ENCODE data around the gene TMIE. TPM values are rescaled to one million over a fixed set of nuclear protein-coding genes. Genes with fewer than 3 reads are reported as not detected.
"Not testable (repeated sequence)": the region's sequence is repeated elsewhere in the genome, so short reads cannot be mapped to it uniquely, and the experiment has no call there.

Gene TMIE
- total RNA-seq, 1 experiment from 2014 or later = 6.5 TPM

- Histone ChIP-seq H3K9me3 (ENCODE audit: insufficient read depth, low read depth) (no peaks in the 10 kb centered on the region), H3K4me2 (no peak overlapping the region), H3K27ac (no peak overlapping the region), H3K4me1 (replicated peaks; ENCODE audit: insufficient read depth) (no peaks in the 10 kb centered on the region), H3F3A (ENCODE audit: insufficient read depth, low read depth) (no peaks in the 10 kb centered on the region), H2AFZ (no peak overlapping the region), H3K27me3 (ENCODE audit: insufficient read depth, low read depth) (no peaks in the 10 kb centered on the region), H3K9me2 (ENCODE audit: insufficient read depth) (no peaks in the 10 kb centered on the region), H4K20me1 (ENCODE audit: insufficient read depth) (no peaks in the 10 kb centered on the region), H3K36me3 (ENCODE audit: low read depth) (no peaks in the 10 kb centered on the region), H3K4me3 (no peak overlapping the region), H3K79me2 (ENCODE audit: low read depth) (no peaks in the 10 kb centered on the region)
- no peak for DNase-seq
- BruUV-seq (replicated peaks) = no TSS peak
- intact Hi-C loops (cut with micrococcal nuclease; ENCODE audit: unreplicated experiment) = no loop called here
- ChIA-PET CTCF (no interaction called here), POLR2A (ENCODE audit: unreplicated experiment) (no interaction called here)
- no peak for TF ChIP-seq CTCF (conservative IDR thresholded peaks at IDR 0.05)
- no peak for TF ChIP-seq EZH2 (IDR thresholded peaks at IDR 0.05; ENCODE audit: low read depth)
Observed at GRCh38 chr3:46748170-46748569, 47.0 kb downstream of the TMIE start.

- no peak for DNase-seq
- no peaks in the 10 kb centered on the region for H3K36me3 ChIP-seq (ENCODE audit: low read depth)
- ChIA-PET CTCF (no interaction called here), POLR2A (ENCODE audit: unreplicated experiment) (no interaction called here)
- TF ChIP-seq EZH2 (IDR thresholded peaks at IDR 0.05; ENCODE audit: low read depth) (no peak), CTCF (conservative IDR thresholded peaks at IDR 0.05) (no peak)
- H3K79me2 ChIP-seq (ENCODE audit: low read depth) = no peaks in the 10 kb centered on the region
- BruUV-seq (replicated peaks) = no TSS peak
- H3F3A ChIP-seq (ENCODE audit: insufficient read depth, low read depth) = no peaks in the 10 kb centered on the region
- H2AFZ ChIP-seq = no peak overlapping the region
- no peak overlapping the region for H3K4me3 ChIP-seq
- H3K9me2 ChIP-seq (ENCODE audit: insufficient read depth) = no peaks in the 10 kb centered on the region
- intact Hi-C loops (cut with micrococcal nuclease; ENCODE audit: unreplicated experiment) = no loop called here
- no peaks in the 10 kb centered on the region for H3K4me1 ChIP-seq (replicated peaks; ENCODE audit: insufficient read depth)
- no peak overlapping the region for H3K27ac ChIP-seq
- no peaks in the 10 kb centered on the region for H3K27me3 ChIP-seq (ENCODE audit: insufficient read depth, low read depth)
- no peak overlapping the region for H3K4me2 ChIP-seq
- H4K20me1 ChIP-seq (ENCODE audit: insufficient read depth) = no peaks in the 10 kb centered on the region
- H3K9me3 ChIP-seq (ENCODE audit: insufficient read depth, low read depth) = no peaks in the 10 kb centered on the region
Observed at GRCh38 chr3:46749129-46749528, 47.9 kb downstream of the TMIE start.

- POLR2A ChIA-PET (ENCODE audit: unreplicated experiment) = no interaction called here
- Histone ChIP-seq H3K36me3 (ENCODE audit: low read depth) (no peaks in the 10 kb centered on the region), H3K27me3 (ENCODE audit: insufficient read depth, low read depth) (no peaks in the 10 kb centered on the region), H4K20me1 (ENCODE audit: insufficient read depth) (no peaks in the 10 kb centered on the region), H3K4me3 (no peak overlapping the region), H3F3A (ENCODE audit: insufficient read depth, low read depth) (no peaks in the 10 kb centered on the region), H3K79me2 (ENCODE audit: low read depth) (no peaks in the 10 kb centered on the region), H3K9me2 (ENCODE audit: insufficient read depth) (no peaks in the 10 kb centered on the region), H3K9me3 (ENCODE audit: insufficient read depth, low read depth) (no peaks in the 10 kb centered on the region), H2AFZ (no peak overlapping the region), H3K4me1 (replicated peaks; ENCODE audit: insufficient read depth) (no peaks in the 10 kb centered on the region), H3K27ac (no peak overlapping the region), H3K4me2 (no peak overlapping the region)
- DNase-seq = no peak
- intact Hi-C loops (cut with micrococcal nuclease; ENCODE audit: unreplicated experiment) = no loop called here
- BruUV-seq (replicated peaks) = no TSS peak
- CTCF ChIA-PET = no interaction called here
- TF ChIP-seq CTCF (conservative IDR thresholded peaks at IDR 0.05) = no peak
Observed at GRCh38 chr3:46750555-46751038, 49.4 kb downstream of the TMIE start.

GRCh38 chr3:46753127-46753526 lies 51.9 kb downstream of the TMIE start:
- H2AFZ ChIP-seq; BruUV-seq (replicated peaks); H3K27me3 ChIP-seq (ENCODE audit: insufficient read depth, low read depth); H3K9me3 ChIP-seq (ENCODE audit: insufficient read depth, low read depth); CTCF ChIA-PET; H3K4me3 ChIP-seq; intact Hi-C loops (cut with micrococcal nuclease; ENCODE audit: unreplicated experiment); POLR2A ChIA-PET (ENCODE audit: unreplicated experiment); H3K4me1 ChIP-seq (replicated peaks; ENCODE audit: insufficient read depth); H3F3A ChIP-seq (ENCODE audit: insufficient read depth, low read depth); DNase-seq; H3K79me2 ChIP-seq (ENCODE audit: low read depth); H3K36me3 ChIP-seq (ENCODE audit: low read depth); H4K20me1 ChIP-seq (ENCODE audit: insufficient read depth); H3K4me2 ChIP-seq; H3K9me2 ChIP-seq (ENCODE audit: insufficient read depth); H3K27ac ChIP-seq: not testable (repeated sequence)

All from PC-9 (cell line).